ENCODE data around the gene FANK1. TPM values are rescaled to one million over a fixed set of nuclear protein-coding genes. Genes with fewer than 3 reads are reported as not detected.

The FANK1 gene
- total RNA-seq, 1 donor from 2014 or later = 12.5 TPM

DNA sequence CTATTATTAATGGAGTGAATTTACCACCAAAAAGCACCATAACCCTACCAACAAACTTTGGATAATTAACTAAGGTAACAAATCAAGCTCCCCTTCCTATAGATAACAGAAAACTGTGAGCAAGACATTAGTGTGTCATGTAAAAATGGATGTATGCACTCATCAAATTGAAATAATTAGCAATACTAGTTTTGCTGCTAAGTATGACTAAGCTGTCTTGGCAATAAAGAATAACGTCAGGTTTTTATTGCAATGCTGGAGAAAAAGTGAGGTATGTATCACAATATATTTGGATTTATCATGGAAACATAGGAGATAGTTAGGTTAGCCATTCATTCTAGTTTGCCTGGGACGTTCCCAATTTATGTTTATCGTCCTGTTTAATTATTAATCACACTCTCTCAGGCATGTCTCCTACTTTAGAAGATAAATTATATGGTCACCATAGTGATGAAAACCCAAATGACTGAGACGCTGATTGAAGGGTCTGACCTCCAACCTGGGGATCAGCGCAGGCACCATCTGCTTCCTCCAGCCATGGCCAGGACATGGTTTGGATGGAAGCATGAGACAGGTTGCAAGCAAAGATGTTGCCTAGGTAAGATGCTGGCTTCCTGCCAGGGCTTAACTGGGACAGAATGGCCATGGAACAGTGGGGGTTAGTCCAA, 125.6 kb downstream of the FANK1 start:
- Histone ChIP-seq H4K20me1 (ENCODE audit: low read depth) (no peaks in the 10 kb centered on the region), H3K27me3 (no peaks in the 10 kb centered on the region), H2AFZ (replicated peaks) (no peak overlapping the region), H3K9me3 (ENCODE audit: low read depth) (no peaks in the 10 kb centered on the region), H3K9ac (no peak overlapping the region), H3K79me2 (ENCODE audit: low read depth) (no peaks in the 10 kb centered on the region), H3K27ac (no peak overlapping the region), H3K4me1 (no peaks in the 10 kb centered on the region), H3K4me3 (no peak overlapping the region), H3F3A (ENCODE audit: low read depth) (no peaks in the 10 kb centered on the region), H3K36me3 (no peaks in the 10 kb centered on the region), H3K4me2 (no peak overlapping the region)
- no peaks in the 10 kb centered on the region for H3K36me3 Mint-ChIP-seq
- H3K27me3 Mint-ChIP-seq (ENCODE audit: insufficient read depth, low read depth) = peaks cover 2% of the 10 kb centered on the region
- H3K9me3 Mint-ChIP-seq = peaks cover 9% of the 10 kb centered on the region
- DNase-seq (ENCODE audit: low spot score) = no peak
- H3K4me1 Mint-ChIP-seq = no peaks in the 10 kb centered on the region
- H3K27ac Mint-ChIP-seq = no peak overlapping the region
- H3K4me3 Mint-ChIP-seq = no peak overlapping the region
- TF ChIP-seq EZH2 (IDR thresholded peaks at IDR 0.05) (no peak), EZH2phosphoT487 (IDR thresholded peaks at IDR 0.05) (no peak)
- TF ChIP-seq, protein P1, sequence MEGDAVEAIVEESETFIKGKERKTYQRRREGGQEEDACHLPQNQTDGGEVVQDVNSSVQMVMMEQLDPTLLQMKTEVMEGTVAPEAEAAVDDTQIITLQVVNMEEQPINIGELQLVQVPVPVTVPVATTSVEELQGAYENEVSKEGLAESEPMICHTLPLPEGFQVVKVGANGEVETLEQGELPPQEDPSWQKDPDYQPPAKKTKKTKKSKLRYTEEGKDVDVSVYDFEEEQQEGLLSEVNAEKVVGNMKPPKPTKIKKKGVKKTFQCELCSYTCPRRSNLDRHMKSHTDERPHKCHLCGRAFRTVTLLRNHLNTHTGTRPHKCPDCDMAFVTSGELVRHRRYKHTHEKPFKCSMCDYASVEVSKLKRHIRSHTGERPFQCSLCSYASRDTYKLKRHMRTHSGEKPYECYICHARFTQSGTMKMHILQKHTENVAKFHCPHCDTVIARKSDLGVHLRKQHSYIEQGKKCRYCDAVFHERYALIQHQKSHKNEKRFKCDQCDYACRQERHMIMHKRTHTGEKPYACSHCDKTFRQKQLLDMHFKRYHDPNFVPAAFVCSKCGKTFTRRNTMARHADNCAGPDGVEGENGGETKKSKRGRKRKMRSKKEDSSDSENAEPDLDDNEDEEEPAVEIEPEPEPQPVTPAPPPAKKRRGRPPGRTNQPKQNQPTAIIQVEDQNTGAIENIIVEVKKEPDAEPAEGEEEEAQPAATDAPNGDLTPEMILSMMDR (IDR thresholded peaks at IDR 0.05) = no peak

DNA sequence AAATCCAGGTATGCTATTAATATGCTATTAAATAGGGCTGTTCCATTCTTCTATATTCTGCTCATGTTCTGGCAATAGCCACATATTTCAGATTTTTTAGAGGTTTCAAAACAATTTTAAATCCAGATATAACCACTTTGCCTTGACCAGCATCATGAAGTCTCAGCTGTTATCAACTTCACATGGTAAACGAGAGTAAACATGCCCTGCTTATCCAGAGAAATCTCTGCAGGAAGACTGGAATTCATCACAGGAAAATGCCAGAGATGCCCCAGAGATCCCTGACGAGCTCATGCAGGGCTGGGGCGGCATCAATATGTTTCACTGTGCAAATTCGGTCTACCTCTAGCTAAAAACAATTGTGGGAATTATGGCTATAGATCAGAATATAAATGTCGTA, 126.5 kb downstream of the FANK1 start:
- no peaks in the 10 kb centered on the region for H3K36me3 ChIP-seq
- Mint-ChIP-seq H3K9me3 (peaks cover 15% of the 10 kb centered on the region), H3K27ac (no peak overlapping the region), H3K27me3 (ENCODE audit: insufficient read depth, low read depth) (peaks cover 2% of the 10 kb centered on the region), H3K4me1 (no peaks in the 10 kb centered on the region), H3K4me3 (no peak overlapping the region), H3K36me3 (no peaks in the 10 kb centered on the region)
- no peaks in the 10 kb centered on the region for H3K4me1 ChIP-seq
- DNase-seq (ENCODE audit: low spot score) = no peak
- no peak overlapping the region for H3K4me2 ChIP-seq
- no peak overlapping the region for H2AFZ ChIP-seq (replicated peaks)
- TF ChIP-seq EZH2 (IDR thresholded peaks at IDR 0.05) (no peak), EZH2phosphoT487 (IDR thresholded peaks at IDR 0.05) (no peak)
- TF ChIP-seq, protein P1 (IDR thresholded peaks at IDR 0.05) = no peak
- H3K4me3 ChIP-seq = no peak overlapping the region
- no peaks in the 10 kb centered on the region for H3K9me3 ChIP-seq (ENCODE audit: low read depth)
- no peaks in the 10 kb centered on the region for H4K20me1 ChIP-seq (ENCODE audit: low read depth)
- no peak overlapping the region for H3K9ac ChIP-seq
- no peaks in the 10 kb centered on the region for H3F3A ChIP-seq (ENCODE audit: low read depth)
- no peaks in the 10 kb centered on the region for H3K27me3 ChIP-seq
- no peak overlapping the region for H3K27ac ChIP-seq
- no peaks in the 10 kb centered on the region for H3K79me2 ChIP-seq (ENCODE audit: low read depth)

DNA sequence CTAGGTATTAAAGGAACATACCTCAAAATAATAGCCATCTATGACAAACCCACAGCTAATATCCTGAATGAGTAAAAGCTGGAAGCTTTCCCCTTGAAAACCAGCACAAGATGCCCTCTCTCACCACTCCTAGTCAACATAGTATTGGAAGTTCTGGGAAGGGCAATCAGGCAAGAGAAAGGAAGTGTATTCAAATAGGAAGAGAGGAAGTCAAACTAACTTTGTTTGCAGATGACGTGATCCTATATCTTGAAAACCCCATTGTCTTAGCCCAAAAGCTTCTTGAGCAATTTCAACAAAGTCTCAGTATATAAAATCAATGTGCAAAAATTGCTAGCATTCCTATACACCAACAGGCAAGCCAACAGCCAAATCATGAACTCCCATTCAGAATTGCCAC, 131.3 kb downstream of the FANK1 start:
- no peak for DNase-seq (ENCODE audit: low spot score)
- Histone ChIP-seq H3K79me2 (ENCODE audit: low read depth) (no peaks in the 10 kb centered on the region), H3K27me3 (no peaks in the 10 kb centered on the region), H3K4me3 (no peak overlapping the region), H3K36me3 (no peaks in the 10 kb centered on the region), H3K27ac (no peak overlapping the region), H3F3A (ENCODE audit: low read depth) (no peaks in the 10 kb centered on the region), H4K20me1 (ENCODE audit: low read depth) (no peaks in the 10 kb centered on the region), H3K4me1 (no peaks in the 10 kb centered on the region), H3K9me3 (ENCODE audit: low read depth) (no peaks in the 10 kb centered on the region), H3K9ac (no peak overlapping the region), H2AFZ (replicated peaks) (no peak overlapping the region), H3K4me2 (no peak overlapping the region)
- TF ChIP-seq, protein P1 (IDR thresholded peaks at IDR 0.05) = no peak
- TF ChIP-seq EZH2 (IDR thresholded peaks at IDR 0.05) (no peak), EZH2phosphoT487 (IDR thresholded peaks at IDR 0.05) (no peak)
- Mint-ChIP-seq H3K27me3 (ENCODE audit: insufficient read depth, low read depth) (no peaks in the 10 kb centered on the region), H3K27ac (no peak overlapping the region), H3K9me3 (peaks cover 23% of the 10 kb centered on the region), H3K36me3 (no peaks in the 10 kb centered on the region), H3K4me3 (no peak overlapping the region), H3K4me1 (no peaks in the 10 kb centered on the region)

All from neural progenitor cell (in vitro differentiated cells).